Measurements from ENCODE around the gene HOXB7.
A peak's percentile ranks its signal among the peaks of the same experiment; 100 is the strongest.

The HOXB7 gene

GRCh38 chr17:48599354-48599753, 11.5 kb downstream of the HOXB7 start:
- Histone ChIP-seq H3K27ac (no peak overlapping the region), H3K4me3 (no peak overlapping the region)

- peak overlapping the region in 2 of 21 experiments; percentile 48 to 83 for H3K27ac ChIP-seq
- H3K4me3 ChIP-seq, result no peak overlapping the region
Measured at GRCh38 chr17:48598736-48599135, 12.1 kb downstream of the HOXB7 start.

GRCh38 chr17:48597778-48598631, 12.8 kb downstream of the HOXB7 start:
- peak overlapping the region in 10 of 21 experiments; percentile 11 to 83 (median 64) for H3K27ac ChIP-seq
- H3K4me3 ChIP-seq, result peak overlapping the region; percentile 25 to 47 (median 33)

- peak overlapping the region in 10 of 21 experiments; percentile 11 to 83 (median 64) for H3K27ac ChIP-seq
- peak overlapping the region; percentile 25 to 47 (median 33) for H3K4me3 ChIP-seq
Measured at GRCh38 chr17:48597528-48597777, 13.4 kb downstream of the HOXB7 start.

GRCh38 chr17:48596735-48597527, 13.9 kb downstream of the HOXB7 start:
- H3K27ac ChIP-seq, result peak overlapping the region in 8 of 21 experiments; percentile 22 to 83 (median 65)
- H3K4me3 ChIP-seq, result peak overlapping the region; percentile 25 to 47 (median 33)

- H3K4me3 ChIP-seq, result peak overlapping the region in 2 of 7 experiments; percentile 7 to 47
- H3K27ac ChIP-seq, result peak overlapping the region in 3 of 21 experiments; percentile 4 to 83 (median 37)
Measured at GRCh38 chr17:48596000-48596734, 14.7 kb downstream of the HOXB7 start.

GRCh38 chr17:48595278-48595999, 15.4 kb downstream of the HOXB7 start:
- Histone ChIP-seq H3K4me3 (no peak overlapping the region), H3K27ac (peak overlapping the region in 4 of 21 experiments; percentile 14 to 94 (median 52))

- Histone ChIP-seq H3K4me3 (no peak overlapping the region), H3K27ac (peak overlapping the region in 6 of 21 experiments; percentile 14 to 94 (median 72))
Measured at GRCh38 chr17:48594538-48595277, 16.1 kb downstream of the HOXB7 start.

GRCh38 chr17:48593840-48594537, 16.8 kb downstream of the HOXB7 start:
- Histone ChIP-seq H3K4me3 (peak overlapping the region in 4 of 7 experiments; percentile 2 to 35 (median 16)), H3K27ac (peak overlapping the region in 6 of 21 experiments; percentile 14 to 94 (median 82))

GRCh38 chr17:48593126-48593829, 17.5 kb downstream of the HOXB7 start, which contains the start of gene HOXB5:
HOXB5 (minus strand) TSS chr17:48593779; CDS start chr17:48593682, 97 bp downstream.
- H3K27ac ChIP-seq, result peak within 1 kb of the TSS in 7 of 21 experiments; percentile 17 to 94 (median 81)
- H3K4me3 ChIP-seq, result peak within 1 kb of the TSS in 6 of 7 experiments; percentile 2 to 36 (median 16)

GRCh38 chr17:48592577-48592976, 18.2 kb downstream of the HOXB7 start:
- peak overlapping the region in 6 of 21 experiments; percentile 59 to 94 (median 82) for H3K27ac ChIP-seq
- H3K4me3 ChIP-seq, result peak overlapping the region in 2 of 7 experiments; percentile 18 to 36

GRCh38 chr17:48592057-48592514, 18.7 kb downstream of the HOXB7 start:
- Histone ChIP-seq H3K27ac (peak overlapping the region in 6 of 21 experiments; percentile 59 to 94 (median 82)), H3K4me3 (peak overlapping the region in 2 of 7 experiments; percentile 18 to 36)

GRCh38 chr17:48591255-48592056, 19.4 kb downstream of the HOXB7 start:
- peak overlapping the region in 2 of 7 experiments; percentile 2 to 36 for H3K4me3 ChIP-seq

GRCh38 chr17:48590607-48591161, 20.1 kb downstream of the HOXB7 start:
- Histone ChIP-seq H3K4me3 (no peak overlapping the region), H3K27ac (peak overlapping the region in 6 of 21 experiments; percentile 72 to 94 (median 82))

More at GRCh38 chr17:48591255-48592056, 19.4 kb downstream of the HOXB7 start:
- H3K27ac ChIP-seq, result peak overlapping the region in 6 of 21 experiments; percentile 72 to 94 (median 82)

GRCh38 chr17:48589831-48590606, 20.8 kb downstream of the HOXB7 start, which contains the start of gene HOXB3:
HOXB3 (minus strand) TSS chr17:48590241; CDS start chr17:48552474, 37,767 bp downstream.
- H3K4me3 ChIP-seq, result peak within 1 kb of the TSS in 1 of 7 experiments; percentile 13
- peak within 1 kb of the TSS in 6 of 21 experiments; percentile 72 to 94 (median 82) for H3K27ac ChIP-seq

Data from skin epidermis (tissue), 12 donors.